ENCODE results near the gene KIF21B. TPM values are rescaled to one million over a fixed set of nuclear protein-coding genes. Genes with fewer than 3 reads are reported as not detected.
A peak's percentile ranks its signal among the peaks of the same experiment; 100 is the strongest.

The KIF21B gene
- total and polyA plus RNA-seq, 2 of the 8 experiments (the other 6 are each of a cell fraction or from before 2014, with no cell fraction given) = 10.8 to 26.5 TPM

DNA sequence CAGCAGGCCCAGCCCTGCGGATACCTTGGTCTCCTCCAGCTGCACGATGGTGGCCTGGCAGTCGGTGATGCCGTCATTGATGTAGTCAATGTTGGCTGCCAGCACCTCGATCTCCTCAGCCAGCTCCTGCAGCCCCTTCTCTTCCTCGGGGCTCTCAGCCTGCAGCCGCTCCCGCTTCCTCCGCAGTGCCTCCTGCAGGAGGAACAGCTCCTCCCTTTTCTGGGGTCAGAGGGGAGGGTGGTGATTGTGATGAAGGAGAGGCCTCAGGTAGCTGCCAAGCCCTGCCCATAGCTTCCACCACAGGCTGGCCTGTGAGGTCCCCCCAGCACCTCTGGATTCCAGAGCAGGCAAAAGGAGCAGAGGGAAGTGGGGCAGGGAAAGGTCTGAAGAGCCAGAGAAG lies 33.4 kb downstream of the KIF21B start:
- CTCF ChIA-PET (ENCODE audit: partially characterized antibody) = interaction anchor here (0.7 to 28.5 kb wide), 13 partner anchors 8 to 129 kb away, joined by 3 to 640 read pairs (median 5); partner anchors contain the start of gene KIF21B
- H3K23ac ChIP-seq (ENCODE audit: insufficient read length) = no peak overlapping the region
- H3K14ac ChIP-seq (ENCODE audit: insufficient read length) = no peak overlapping the region
- no peaks in the 10 kb centered on the region for H3K9me3 ChIP-seq (ENCODE audit: insufficient read depth in 2 of 2, low read depth in 1 of 2, low read length in 1 of 2)
- H3K18ac ChIP-seq (ENCODE audit: extremely low read depth, low read length) = no peak overlapping the region
- H2BK12ac ChIP-seq (ENCODE audit: low read depth, low read length) = no peak overlapping the region
- peaks cover 0 to 4% of the 10 kb centered on the region in 2 experiments for H4K20me1 ChIP-seq (replicated peaks in 1 of 2; ENCODE audit: control insufficient read depth in 1 of 2, insufficient read depth in 2 of 2, low read length in 2 of 2)
- POLR2A ChIA-PET (ENCODE audit: partially characterized antibody) = interaction anchor here (1.9 kb wide), 1 partner anchor 24 kb away, joined by 4 read pairs; no protein-coding TSS in a partner anchor
- H3K4ac ChIP-seq (replicated peaks; ENCODE audit: insufficient read length, low read depth, low read length) = no peak overlapping the region
- H2BK5ac ChIP-seq (ENCODE audit: low read depth, low read length) = no peak overlapping the region
- no peak overlapping the region for H3K27ac ChIP-seq (ENCODE audit: low read depth, low read length)
- no peak overlapping the region for H2BK15ac ChIP-seq (ENCODE audit: low read length)
- H3K56ac ChIP-seq (replicated peaks; ENCODE audit: insufficient read length, low read depth, low read length) = no peak overlapping the region
- H2BK120ac ChIP-seq (replicated peaks; ENCODE audit: low read depth, low read length) = no peak overlapping the region
- no peak overlapping the region for H2AK5ac ChIP-seq (ENCODE audit: low read depth, low read length)
- H3K4me3 ChIP-seq (ENCODE audit: extremely low read depth in 1 of 4, insufficient read depth in 2 of 4, low read depth in 3 of 4, low read length in 4 of 4) = no peak overlapping the region
- WGBS, 2 experiments (ENCODE audit: extremely low coverage in 1 of 2, insufficient coverage in 1 of 2, insufficient read length in 1 of 2, insufficient replicate concordance in 2 of 2, low coverage in 1 of 2, low lambda C conversion rate in 2 of 2, missing lambda C conversion rate in 1 of 2) = 90% methylated on average over 9 of the region's 9 CpGs; no CpG with 5 or more reads in 1 of the 2 experiments
- peaks cover 2 to 34% (median 17%) of the 10 kb centered on the region in 4 experiments; a peak in 6 of 8 replicates for H3K36me3 ChIP-seq (ENCODE audit: control insufficient read depth in 2 of 4, insufficient read depth in 4 of 4, low read length in 3 of 4)
- H3K79me1 ChIP-seq (ENCODE audit: low read depth, low read length) = no peaks in the 10 kb centered on the region
- H2BK20ac ChIP-seq (ENCODE audit: low read length) = no peak overlapping the region
- H3K9ac ChIP-seq (replicated peaks in 1 of 4; ENCODE audit: extremely low read depth in 1 of 4, low read depth in 3 of 4, low read length in 3 of 4) = no peak overlapping the region
- H4K91ac ChIP-seq (replicated peaks; ENCODE audit: insufficient read length, low read length) = no peak overlapping the region
- H4K8ac ChIP-seq (ENCODE audit: extremely low read depth, insufficient read depth, low read length) = no peak overlapping the region
- H3K4me2 ChIP-seq (ENCODE audit: insufficient read depth in 1 of 2, low read depth in 2 of 2, low read length in 2 of 2) = no peak overlapping the region
- TF ChIP-seq RFX5 (IDR thresholded peaks at IDR 0.05; ENCODE audit: borderline replicate concordance, low read depth, low read length) = no peak
- TF ChIP-seq, protein P1, sequence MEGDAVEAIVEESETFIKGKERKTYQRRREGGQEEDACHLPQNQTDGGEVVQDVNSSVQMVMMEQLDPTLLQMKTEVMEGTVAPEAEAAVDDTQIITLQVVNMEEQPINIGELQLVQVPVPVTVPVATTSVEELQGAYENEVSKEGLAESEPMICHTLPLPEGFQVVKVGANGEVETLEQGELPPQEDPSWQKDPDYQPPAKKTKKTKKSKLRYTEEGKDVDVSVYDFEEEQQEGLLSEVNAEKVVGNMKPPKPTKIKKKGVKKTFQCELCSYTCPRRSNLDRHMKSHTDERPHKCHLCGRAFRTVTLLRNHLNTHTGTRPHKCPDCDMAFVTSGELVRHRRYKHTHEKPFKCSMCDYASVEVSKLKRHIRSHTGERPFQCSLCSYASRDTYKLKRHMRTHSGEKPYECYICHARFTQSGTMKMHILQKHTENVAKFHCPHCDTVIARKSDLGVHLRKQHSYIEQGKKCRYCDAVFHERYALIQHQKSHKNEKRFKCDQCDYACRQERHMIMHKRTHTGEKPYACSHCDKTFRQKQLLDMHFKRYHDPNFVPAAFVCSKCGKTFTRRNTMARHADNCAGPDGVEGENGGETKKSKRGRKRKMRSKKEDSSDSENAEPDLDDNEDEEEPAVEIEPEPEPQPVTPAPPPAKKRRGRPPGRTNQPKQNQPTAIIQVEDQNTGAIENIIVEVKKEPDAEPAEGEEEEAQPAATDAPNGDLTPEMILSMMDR (IDR thresholded peaks at IDR 0.05; ENCODE audit: control extremely low read depth in 1 of 3, insufficient read depth in 1 of 3, low read depth in 1 of 3, low read length in 3 of 3) = peak; percentile 9 to 31 (median 17); a peak in 3 of 4 replicates
- DNase-seq (ENCODE audit: low read depth in 1 of 2, low spot score in 2 of 2) (no peak), FAIRE-seq (no peak)
- no peaks in the 10 kb centered on the region for H3K23me2 ChIP-seq (ENCODE audit: low read depth, low read length)
- no peak overlapping the region for H4K5ac ChIP-seq (ENCODE audit: insufficient read length, low read depth, low read length)
- no peaks in the 10 kb centered on the region for H3K79me2 ChIP-seq (ENCODE audit: control insufficient read depth in 1 of 2, insufficient read depth in 2 of 2, low read length in 2 of 2)
- H2AFZ ChIP-seq (ENCODE audit: low read length) = no peak overlapping the region
- no peaks in the 10 kb centered on the region for H3K27me3 ChIP-seq (replicated peaks in 1 of 4; ENCODE audit: control insufficient read depth in 3 of 4, extremely low read depth in 1 of 4, insufficient read depth in 3 of 4, low read length in 3 of 4)
- H3K4me1 ChIP-seq (replicated peaks in 1 of 4; ENCODE audit: control insufficient read depth in 3 of 4, insufficient read depth in 4 of 4, low read length in 3 of 4) = no peaks in the 10 kb centered on the region
